ENCODE data around the gene EIF4E. TPM values are rescaled to one million over a fixed set of nuclear protein-coding genes. Genes with fewer than 3 reads are reported as not detected.
"Not testable (repeated sequence)": the region's sequence is repeated elsewhere in the genome, so short reads cannot be mapped to it uniquely, and the experiment has no call there.

The EIF4E gene
- total RNA-seq, 1 donor = 241 TPM

DNA sequence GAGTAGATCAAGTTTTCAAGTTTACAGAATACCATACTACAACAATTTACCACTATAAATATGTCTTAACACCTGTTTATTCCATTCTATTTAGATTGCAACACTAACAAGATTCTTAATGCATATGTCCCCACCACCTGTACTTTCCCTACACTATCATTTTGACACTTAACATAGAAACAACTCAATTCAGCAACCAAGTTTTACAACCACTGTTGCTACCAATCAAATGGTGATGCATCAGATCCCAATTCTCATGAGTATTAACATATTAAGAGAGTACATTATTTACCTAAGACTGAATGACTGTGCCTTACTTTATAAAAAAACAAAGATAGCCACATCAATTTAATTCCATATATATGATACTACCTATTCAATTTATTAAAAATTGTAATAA, 49.4 kb downstream of the EIF4E start:
- H3K4me3 ChIP-seq (ENCODE audit: low read depth, low read length) = no peak overlapping the region
- no peak for TF ChIP-seq CTCF (IDR thresholded peaks at IDR 0.05; ENCODE audit: insufficient read depth, low read depth, low read length)
- no peak for DNase-seq (ENCODE audit: low read depth)

DNA sequence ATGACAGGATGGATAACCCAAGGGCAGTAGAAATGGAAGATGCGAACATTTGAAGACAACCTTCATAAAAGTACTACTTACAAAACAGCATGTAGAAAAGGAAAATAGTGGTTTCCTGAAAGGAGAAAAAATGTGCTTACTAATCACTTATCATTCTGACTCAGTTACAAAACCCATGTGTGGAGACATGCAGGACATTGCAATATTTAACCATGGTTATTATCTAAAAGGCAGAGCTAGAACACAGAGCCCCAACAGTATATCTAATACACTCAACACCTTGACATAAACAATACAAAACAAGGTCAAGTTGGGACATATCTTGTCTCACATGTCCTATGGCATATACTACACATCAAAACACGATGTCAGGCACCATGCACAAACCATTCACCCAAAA, 55.9 kb downstream of the EIF4E start:
- TF ChIP-seq CTCF (IDR thresholded peaks at IDR 0.05; ENCODE audit: insufficient read depth, low read depth, low read length) = no peak
- no peak overlapping the region for H3K4me3 ChIP-seq (ENCODE audit: low read depth, low read length)
- peak; percentile 64 for DNase-seq (ENCODE audit: low read depth)

GRCh38 chr4:98872120-98872906, 56.6 kb downstream of the EIF4E start:
- not testable (repeated sequence) for H3K4me3 ChIP-seq (ENCODE audit: low read depth, low read length); DNase-seq (ENCODE audit: low read depth)

- no peak for DNase-seq (ENCODE audit: low read depth)
- H3K4me3 ChIP-seq (ENCODE audit: low read depth, low read length) = no peak overlapping the region
- no peak for TF ChIP-seq CTCF (IDR thresholded peaks at IDR 0.05; ENCODE audit: insufficient read depth, low read depth, low read length)
Measured at GRCh38 chr4:98867648-98868047, 61.3 kb downstream of the EIF4E start.

DNA sequence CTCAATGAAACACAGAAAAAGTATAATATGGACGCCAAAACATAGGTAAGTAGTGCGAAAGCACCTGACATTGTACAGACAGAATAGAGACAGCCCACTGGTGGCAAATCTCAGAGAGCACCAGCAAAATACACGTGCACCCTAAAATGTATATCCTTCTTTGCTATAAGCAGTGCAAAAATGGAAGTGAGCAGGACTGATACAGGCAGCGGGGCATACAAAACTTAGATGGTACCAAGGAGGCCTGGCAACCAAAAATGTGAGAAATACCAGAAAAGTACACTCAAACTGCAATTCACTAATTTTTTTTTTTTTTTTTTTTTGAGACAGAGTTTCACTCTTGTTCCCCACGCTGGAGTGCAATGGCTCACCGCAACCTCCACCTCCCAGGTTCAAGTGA, 63.9 kb downstream of the EIF4E start:
- no peak overlapping the region for H3K4me3 ChIP-seq (ENCODE audit: low read depth, low read length)
- DNase-seq (ENCODE audit: low read depth) = no peak
- no peak for TF ChIP-seq CTCF (IDR thresholded peaks at IDR 0.05; ENCODE audit: insufficient read depth, low read depth, low read length)

DNA sequence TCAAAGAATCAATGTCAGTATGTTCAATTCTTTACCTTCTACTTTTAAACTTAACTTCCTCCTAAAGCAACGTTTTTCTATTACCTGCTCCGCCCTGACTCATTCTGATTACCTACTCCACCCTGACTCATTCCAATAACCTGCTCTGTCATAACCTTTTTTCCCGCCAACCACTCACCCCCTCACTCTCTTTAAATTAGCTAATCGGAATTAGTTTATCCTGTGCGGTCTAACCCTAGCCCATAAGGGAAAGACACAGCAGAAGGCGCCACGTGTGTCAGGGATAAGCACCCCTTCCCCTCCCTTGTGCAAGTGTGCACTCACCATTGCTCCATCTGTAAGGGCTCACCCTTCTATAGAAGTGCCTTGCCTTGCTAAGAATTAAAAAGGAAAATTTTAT, 64.4 kb downstream of the EIF4E start:
- no peak for DNase-seq (ENCODE audit: low read depth)
- H3K4me3 ChIP-seq (ENCODE audit: low read depth, low read length) = no peak overlapping the region
- no peak for TF ChIP-seq CTCF (IDR thresholded peaks at IDR 0.05; ENCODE audit: insufficient read depth, low read depth, low read length)

DNA sequence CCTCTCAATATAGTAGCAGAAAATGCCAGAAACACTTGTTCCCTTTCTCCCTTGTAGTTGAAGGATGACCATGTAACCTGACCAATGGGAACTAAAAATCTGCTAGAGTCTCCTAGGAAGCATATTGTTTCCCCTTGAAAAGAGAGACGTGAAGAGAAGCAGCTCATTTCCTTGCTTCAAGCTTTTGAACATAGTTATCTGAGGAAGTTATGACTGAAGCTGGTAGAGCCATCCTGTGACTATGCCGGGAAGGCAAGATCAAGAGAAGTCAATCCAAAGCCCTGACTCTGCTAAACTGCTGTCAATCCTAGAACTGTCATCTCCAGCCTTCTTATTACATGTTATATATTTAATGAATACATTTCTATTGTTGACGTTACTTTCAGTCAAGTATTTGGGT, 66.6 kb downstream of the EIF4E start:
- H3K4me3 ChIP-seq (ENCODE audit: low read depth, low read length) = no peak overlapping the region
- no peak for TF ChIP-seq CTCF (IDR thresholded peaks at IDR 0.05; ENCODE audit: insufficient read depth, low read depth, low read length)
- no peak for DNase-seq (ENCODE audit: low read depth)

Measured in fibroblast of villous mesenchyme (primary cell).